HT-29 (cell line): ENCODE measurements around the gene GRM7. TPM values are rescaled to one million over a fixed set of nuclear protein-coding genes. Genes with fewer than 3 reads are reported as not detected.
A peak's percentile ranks its signal among the peaks of the same experiment; 100 is the strongest.

Experiments used
- DNase-seq: peaks from one replicate; pipeline ENCODE4 v3.0.0-alpha.2; 2015; ENCODE audit warnings: low spot score
- total RNA-seq: library from RNA; depleted of rRNA; stranded (reverse); fragments of >200 nt; shearing (Covaris generic); gene quantifications from 2 replicates; pipeline ENCODE4 v1.2.3, GENCODE V29; 2014

Gene GRM7
- total RNA-seq, 1 experiment from 2014 or later, result 0.08 TPM

- no peak for DNase-seq
These were observed 444.6 kb downstream of the GRM7 start for GRCh38 chr3:7305561-7305960.

DNA sequence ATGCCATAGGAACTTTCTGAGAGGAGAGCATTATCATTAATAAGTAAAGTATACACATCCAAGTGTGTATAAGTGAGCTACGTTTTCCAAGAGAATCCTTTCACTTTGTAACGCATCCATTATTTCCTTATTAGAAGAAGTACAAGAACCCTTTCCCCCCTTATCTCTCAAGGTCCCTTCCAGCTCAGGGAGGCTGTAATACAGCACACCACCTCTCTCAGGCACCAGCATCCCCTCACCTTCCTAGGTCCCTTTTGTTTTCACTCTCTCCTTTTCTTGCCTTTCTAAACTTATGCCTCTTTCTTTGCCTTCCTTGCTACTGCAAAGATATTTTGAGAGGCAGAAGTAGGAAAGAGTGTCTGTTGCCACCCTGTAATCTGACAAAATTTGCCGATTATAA is 446.0 kb downstream of the GRM7 start:
- no peak for DNase-seq

DNA sequence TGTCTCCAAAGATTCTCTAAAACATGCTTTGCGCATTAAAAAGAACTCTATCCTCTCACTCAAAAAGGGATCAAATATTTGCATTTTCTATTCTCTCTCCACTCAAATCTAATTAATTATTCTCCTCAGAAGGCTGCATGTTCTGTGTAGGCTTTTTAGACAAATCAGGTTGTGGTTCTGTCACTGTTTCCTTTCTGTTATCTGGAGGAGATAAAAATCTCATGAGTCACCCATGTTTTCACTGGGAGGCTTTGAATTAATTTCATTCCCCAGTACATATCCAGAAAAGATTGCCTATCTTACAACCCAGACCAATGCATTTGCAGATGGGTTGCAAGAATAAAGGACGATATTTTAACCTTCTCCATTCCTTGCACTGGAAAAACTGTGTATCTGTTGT is 446.5 kb downstream of the GRM7 start:
- DNase-seq, result peak; percentile 7

DNA sequence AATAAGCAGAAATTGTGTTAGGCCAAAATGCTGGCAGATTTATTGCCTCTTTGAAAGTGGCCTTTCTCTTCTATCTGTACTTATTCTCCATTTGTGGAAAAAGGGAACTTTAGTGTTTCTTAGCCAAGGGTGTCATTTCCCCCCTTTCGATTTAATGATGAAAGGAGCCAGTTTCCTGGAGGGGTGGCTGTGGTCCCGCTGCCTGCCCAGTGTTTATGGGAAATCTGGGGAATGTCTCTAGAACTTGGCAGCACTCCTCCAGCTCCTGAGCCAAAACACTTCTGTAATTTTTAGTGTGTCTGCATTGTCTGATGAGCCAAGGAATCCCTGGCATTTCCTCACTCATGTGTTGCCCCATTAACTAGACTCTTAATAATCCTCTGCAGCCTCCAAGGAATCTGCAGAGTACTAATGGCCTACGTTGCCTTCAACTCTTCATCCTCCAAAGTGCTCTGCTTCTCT is 448.8 kb downstream of the GRM7 start:
- no peak for DNase-seq

DNA sequence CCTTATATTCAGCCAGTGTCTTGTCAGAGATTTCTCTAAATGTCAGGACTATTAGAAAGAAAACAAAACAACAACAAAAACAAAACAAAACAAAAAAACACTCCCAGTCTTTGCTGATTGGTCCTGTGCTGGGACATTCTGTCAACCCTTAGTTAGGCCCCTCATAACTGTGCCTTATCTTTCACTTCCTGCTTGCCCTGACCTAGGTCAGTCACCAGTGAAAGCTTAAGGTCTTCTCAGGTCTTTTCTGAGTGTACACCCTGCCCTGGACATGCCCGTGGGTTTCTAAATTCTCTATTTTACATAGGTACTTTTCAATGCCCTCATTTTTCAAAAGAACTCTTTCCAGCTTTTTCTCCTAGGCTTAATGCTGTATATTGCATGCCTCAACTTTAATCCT is 454.1 kb downstream of the GRM7 start:
- no peak for DNase-seq

DNA sequence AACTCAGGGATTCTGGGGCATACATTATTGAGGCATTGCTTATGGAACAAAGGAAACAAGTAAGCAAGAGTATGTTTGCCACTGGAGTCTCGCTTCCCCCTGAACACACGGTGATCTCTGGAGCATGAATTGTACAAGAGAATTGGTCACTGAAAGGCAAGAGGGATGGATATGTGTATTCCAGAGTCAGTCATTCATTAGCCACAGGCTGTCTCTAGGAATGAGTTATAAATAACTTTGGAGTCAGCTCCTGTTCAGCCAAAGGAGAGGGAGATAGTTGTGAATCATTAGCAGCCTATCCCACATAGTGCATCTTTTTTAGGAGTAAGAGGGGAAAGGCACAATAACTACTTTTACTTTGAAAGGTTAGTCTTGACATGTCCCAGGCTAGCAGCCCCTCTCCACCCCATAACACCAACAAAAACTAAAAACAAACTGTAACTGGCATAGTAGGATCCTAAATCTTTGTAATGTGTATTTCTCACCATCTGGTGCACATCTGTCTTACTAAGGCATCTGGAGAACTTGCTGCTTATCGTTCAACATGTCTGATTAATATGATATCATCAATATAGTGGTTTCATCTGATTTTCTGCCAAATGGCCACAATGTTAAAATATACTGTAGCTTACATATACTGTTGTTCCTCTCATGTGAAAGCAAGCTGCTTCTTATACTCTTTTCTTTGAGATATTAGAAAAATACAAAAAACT is 462.2 kb downstream of the GRM7 start:
- no peak for DNase-seq

GRCh38 chr3:7328339-7328738 is 467.4 kb downstream of the GRM7 start:
- DNase-seq, result peak; percentile 53

GRCh38 chr3:7332696-7333095 is 471.8 kb downstream of the GRM7 start:
- no peak for DNase-seq

- DNase-seq, result no peak
These were observed 472.2 kb downstream of the GRM7 start for GRCh38 chr3:7333125-7333524.

DNA sequence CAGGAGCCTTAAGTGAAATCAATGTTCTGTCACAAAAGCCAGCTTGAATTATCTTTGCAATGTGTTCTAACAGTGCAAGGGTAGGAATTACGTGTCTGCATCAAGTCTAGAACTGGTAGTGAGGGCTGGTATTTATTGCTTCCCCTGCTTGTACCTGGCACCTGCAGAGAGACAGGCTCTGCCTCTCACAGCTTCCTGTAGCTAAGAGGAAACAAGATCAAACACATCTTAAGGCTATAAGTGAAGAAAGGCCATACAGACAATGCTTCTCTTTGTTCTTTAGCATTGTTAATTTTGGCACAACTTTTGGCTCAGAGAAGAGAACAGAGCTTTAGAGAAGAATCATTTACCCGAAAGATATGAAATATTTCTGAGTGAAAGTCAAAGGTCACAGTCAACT is 479.9 kb downstream of the GRM7 start:
- peak; percentile 45 for DNase-seq

DNA sequence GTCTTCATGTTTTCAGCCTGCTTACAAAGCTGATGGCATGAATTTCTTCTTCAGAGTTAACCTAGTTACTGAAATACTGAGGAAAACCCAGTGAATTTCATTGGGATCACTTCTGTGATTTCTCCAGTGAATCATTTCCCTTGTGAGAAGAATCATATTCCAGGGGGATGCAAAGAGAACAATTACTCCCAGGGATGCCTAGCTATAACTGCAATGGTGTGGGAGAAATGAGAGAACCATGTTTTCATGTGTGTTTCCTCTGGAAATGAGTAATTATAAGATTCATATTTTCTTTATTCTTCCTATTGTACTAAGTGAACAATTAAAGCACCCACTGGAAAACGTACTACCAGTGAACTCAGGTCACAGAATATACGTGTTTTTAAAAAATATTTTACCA is 485.4 kb downstream of the GRM7 start:
- no peak for DNase-seq

DNA sequence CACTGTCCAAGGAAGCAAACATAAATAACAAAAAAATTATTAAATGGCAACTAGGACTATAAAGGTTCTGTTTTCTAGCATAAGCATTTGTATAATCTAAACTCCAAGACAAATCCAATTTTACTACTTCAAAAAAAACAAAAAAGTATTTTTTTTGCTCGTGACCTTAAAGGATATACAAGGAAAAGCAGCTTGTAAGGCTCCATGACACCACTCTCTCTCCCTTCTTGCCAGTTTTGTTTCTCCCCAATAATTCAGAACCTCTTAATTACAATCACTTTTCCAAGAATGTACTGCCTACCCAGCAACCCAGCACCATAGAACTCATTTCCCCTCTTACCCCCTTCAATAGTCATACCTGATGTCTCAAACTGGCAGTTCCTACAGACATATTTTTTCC is 496.2 kb downstream of the GRM7 start:
- DNase-seq, result no peak

DNA sequence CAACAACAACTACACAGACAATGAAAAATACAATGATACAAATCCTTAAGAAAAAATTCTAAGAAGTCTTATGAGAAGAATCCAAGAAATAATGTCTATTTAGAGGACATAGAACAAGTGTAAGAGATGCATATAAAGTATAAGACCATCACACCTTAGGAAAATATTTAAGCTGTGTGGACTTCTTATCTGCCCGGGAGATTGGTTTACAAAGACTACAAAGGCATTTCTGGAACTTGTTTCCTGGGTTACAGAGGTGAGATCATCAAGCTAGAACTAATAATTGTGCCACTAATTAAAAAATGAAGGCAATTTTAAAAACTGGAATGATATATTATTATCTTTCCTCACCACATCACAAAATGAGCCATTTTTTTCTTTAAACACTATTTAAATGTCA is 507.1 kb downstream of the GRM7 start:
- DNase-seq, result peak; percentile 1

DNA sequence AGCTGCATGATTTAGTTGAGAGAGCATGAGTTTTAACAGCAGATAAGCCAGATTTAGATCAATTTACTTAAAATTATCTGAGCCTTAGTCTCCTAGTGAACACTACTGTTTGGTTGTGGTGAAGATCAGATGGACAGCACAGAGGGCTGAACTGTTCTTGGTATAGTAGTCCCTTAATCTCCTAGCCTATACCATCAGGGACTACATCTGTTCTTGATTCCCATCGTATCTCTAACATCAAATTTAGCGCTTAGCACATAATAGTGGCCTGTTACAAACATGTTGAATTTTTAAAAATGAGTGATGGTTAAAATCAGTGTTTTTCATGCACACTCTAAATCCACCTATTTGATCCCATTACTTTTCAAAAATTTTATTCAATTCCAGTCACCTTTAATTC is 507.7 kb downstream of the GRM7 start:
- DNase-seq, result no peak

DNA sequence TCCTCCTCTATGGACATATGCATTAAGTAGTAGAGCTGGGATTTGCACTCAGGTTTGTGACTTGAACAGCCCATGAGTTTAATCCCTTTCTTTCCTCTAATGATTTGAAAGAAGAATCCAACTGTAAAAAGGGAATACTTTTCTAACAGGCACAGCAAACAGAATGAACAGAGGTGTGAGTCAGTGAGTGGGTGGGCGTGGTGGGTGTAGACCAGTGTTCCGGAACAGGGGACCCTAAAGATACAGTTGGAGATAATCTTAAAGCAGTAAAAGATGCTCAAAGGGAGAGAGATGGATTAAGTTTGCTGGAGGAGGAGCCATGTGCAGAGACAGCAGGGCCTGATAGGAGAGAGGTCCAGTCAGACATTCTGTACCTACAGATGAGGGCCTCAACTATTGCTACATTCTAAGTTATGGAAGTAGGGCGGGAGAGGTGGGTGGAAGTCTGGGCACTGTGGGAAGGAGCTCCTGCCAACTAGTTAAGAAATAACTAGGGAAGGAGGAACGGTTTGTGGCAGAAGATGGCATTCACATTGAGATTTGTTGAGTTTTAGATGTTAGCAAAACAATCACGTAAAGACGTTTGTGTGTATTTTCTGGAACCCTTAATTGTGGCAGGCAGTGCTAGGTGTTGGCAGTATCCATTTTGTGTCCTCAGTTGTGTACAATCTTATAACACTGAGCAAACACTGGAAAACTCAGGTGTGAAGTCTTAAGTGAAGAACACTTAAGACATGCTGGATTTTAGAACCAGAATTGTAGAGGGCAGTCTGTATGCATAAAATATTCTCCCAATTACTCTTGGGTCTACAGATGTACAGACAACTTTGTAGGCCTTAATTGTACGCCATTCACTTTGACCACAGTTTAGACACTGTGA is 511.0 kb downstream of the GRM7 start:
- no peak for DNase-seq

DNA sequence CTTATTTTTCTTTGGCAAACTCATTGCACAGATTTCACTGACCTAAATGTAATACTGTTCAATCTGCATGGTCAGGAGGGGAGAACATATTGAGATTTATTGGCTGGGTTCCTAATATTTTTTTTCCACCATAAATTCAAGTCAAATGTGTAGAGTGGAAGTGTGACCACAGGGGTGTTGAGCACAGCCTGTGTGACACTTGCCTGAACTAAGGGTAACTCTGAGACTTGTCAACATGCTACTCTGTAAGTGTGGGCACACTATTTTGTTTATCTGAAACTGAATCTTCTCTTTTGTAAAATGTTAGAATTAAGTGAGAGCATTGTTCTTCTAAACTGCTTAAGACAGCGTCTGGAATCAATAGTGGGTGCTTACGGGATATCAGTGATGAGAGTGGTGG is 516.2 kb downstream of the GRM7 start:
- DNase-seq, result no peak

DNA sequence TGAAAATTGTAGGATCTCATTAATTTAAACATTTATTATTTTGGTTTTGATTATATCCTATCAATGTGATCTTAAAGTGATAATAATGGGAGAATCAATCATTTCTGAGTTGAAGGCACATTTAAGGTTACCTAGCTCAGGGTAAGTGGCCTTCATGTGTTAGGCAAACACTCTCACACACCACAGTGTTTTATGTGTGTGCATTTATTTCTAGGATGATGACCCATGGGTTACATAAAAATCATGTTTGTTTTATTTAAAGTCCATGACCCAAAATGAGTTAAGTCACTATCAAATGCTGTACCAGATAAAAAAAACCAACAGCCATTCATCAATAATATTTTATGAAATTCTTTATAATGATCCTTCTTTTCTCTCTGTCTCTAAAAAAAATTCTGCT is 520.8 kb downstream of the GRM7 start:
- no peak for DNase-seq

- DNase-seq, result peak; percentile 63
These were observed 521.5 kb downstream of the GRM7 start for GRCh38 chr3:7382293-7383010.

- no peak for DNase-seq
These were observed 524.7 kb downstream of the GRM7 start for GRCh38 chr3:7385635-7386034.

DNA sequence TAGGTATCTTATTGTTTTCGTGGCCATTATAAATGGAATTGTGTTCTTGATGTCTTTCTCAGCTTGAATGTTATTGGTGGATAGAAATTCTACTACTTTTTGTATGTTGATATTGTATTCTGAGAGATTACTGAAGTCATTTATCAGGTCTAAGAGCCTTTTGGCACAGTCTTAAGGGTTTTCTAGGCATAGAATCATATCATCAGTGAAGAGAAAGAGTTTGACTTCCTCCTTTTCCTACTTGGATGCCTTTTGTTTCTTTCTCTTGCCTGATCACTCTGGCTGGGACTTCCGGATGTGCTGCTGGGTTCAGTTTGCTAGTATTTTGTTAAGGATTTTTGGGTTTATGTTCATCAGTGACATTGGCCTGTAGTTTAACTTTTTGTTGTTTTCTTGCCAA is 527.1 kb downstream of the GRM7 start:
- DNase-seq, result no peak

DNA sequence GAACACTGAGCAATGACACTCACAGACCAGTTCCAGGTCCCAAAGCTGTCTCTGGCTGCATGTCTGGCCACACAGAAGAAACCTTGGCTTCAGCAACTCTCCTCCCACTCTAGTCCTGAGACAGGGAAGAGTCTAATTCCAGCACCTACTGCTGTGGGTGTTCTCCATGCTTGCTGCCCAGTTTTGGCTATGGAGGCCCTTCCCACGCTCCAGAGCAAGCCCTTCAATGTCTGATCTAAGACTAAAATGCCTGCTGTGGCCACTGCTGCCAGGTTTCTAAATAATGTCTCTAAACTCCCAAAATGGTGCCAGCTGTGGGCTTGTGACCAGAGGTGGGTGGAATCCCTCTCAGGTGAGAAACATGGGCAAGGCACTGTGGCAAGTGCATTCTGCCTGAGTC is 531.3 kb downstream of the GRM7 start:
- no peak for DNase-seq

- DNase-seq, result no peak
These were observed 533.2 kb downstream of the GRM7 start for GRCh38 chr3:7393944-7394605.
